GM18507 (cell line): Measurements from ENCODE around the gene SNRNP25.
"Not testable (repeated sequence)": the region's sequence is repeated elsewhere in the genome, so short reads cannot be mapped to it uniquely, and the experiment has no call there.

ENCODE experiments used
- DNase-seq: peaks from one replicate; pipeline ENCODE4 v3.0.0; 2011; ENCODE audit warnings: low read depth; ENCODE audit not compliant: insufficient read length; ENCODE audit errors: extremely low spot score
- FAIRE-seq: peaks from 2 replicates; lab custom pipeline; 2011; peaks lifted over from hg19 to GRCh38; lab: Jason Lieb, UNC

Gene SNRNP25

DNA sequence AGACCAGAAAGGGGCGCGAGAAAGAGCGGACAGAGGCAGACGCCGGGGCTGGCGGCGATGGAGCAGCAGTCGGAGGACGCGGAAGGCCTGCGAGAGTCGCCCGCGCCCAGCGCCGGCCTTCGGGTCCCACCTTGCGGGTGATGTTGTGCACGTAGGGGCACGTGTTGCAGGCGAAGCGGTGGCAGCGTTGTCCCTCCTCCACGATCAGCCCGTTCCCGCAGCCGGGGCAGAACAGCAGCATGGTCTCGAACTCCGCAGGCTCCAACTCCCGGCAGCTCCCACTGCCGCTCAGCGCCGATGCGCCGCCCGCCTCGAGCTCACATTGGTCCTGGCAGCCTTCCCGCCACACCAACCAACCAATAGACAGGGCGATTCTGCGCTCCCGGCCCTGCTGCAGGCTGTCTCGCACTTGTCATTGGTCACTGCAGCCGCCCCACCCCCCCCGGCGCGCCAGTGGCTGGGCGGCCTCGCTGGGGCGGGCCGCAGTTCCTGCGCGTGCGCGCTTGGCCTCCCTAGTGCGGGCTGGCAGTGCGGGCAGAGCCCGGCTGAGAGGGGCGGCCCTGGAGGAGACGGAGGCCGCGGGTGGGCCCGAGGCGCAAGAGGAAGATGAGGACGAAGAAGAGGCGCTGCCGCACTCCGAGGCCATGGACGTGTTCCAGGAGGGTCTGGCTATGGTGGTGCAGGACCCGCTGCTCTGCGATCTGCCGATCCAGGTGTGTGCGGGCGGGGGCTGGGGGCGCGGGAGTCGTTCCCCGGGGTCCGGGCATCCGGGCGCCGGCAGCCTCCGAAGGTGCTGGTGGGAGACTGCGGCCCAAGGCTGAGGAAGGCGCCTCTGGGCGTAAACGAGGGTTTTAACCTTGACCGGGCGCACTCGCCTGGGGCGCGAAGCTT is at the start of gene SNRNP25, which contains the start of gene POLR3K:
SNRNP25 (plus strand) TSS at position 483 of the 891 bp plus-strand sequence; CDS start at position 672, 189 bp downstream.
POLR3K (minus strand) TSS at position 263 of the 891 bp plus-strand sequence; CDS start at position 241, 22 bp downstream.
- DNase-seq (peak; percentile 98), FAIRE-seq (peak; percentile 93)

GRCh38 chr16:9903-10665 is 43.5 kb upstream of the SNRNP25 start:
- no peak for DNase-seq
- FAIRE-seq = no peak

- not testable (repeated sequence) for DNase-seq, FAIRE-seq
Measured at GRCh38 chr16:10772-11171, 42.9 kb upstream of the SNRNP25 start.

GRCh38 chr16:17062-17765 is 36.4 kb upstream of the SNRNP25 start:
- FAIRE-seq, DNase-seq: not testable (repeated sequence)

GRCh38 chr16:20886-21285 is 32.7 kb upstream of the SNRNP25 start:
- FAIRE-seq, DNase-seq: not testable (repeated sequence)

DNA sequence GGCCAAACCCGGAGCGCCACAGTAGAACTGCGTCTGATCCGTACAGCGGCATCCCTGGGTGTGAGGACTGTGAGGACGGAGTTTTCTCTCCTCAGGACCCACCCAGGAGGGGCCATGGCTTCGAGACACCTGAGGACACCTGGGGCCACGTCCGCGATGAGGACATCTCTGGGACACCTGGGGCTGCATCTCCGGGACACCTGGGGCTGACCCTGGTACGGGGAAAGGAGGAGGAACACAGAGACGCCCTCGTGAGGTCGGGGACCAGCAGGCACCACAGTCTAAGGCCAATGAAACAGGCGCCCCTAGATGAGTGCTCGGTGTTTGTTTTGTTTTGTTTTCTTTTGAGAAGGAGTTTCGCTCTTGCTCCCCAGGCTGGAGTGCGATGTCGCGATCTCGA is 29.5 kb upstream of the SNRNP25 start:
- not testable (repeated sequence) for DNase-seq, FAIRE-seq

GRCh38 chr16:25926-26348 is 27.7 kb upstream of the SNRNP25 start:
- DNase-seq = not testable (repeated sequence)
- FAIRE-seq = peak; percentile 85

DNA sequence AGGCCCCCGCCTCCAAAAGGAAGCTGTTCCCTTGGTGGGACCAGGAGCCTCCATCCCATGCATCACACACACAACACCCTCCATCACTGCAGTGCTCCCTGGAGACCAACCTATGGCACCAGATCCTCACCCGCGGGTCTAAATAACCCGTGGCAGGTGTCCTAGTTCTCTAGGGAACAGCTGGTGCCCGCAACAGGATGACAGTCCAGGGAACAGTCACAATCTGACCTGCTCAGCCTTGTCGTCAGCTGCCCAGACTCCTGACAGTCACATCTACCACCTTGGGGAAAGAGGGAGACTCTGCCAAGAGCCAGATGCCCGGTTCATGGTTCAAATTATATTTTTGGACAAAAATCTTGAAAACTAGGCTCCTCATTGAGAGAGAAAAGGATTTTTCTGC is 23.0 kb upstream of the SNRNP25 start:
- not testable (repeated sequence) for FAIRE-seq, DNase-seq

GRCh38 chr16:33154-33876 is 20.3 kb upstream of the SNRNP25 start:
- not testable (repeated sequence) for FAIRE-seq

DNA sequence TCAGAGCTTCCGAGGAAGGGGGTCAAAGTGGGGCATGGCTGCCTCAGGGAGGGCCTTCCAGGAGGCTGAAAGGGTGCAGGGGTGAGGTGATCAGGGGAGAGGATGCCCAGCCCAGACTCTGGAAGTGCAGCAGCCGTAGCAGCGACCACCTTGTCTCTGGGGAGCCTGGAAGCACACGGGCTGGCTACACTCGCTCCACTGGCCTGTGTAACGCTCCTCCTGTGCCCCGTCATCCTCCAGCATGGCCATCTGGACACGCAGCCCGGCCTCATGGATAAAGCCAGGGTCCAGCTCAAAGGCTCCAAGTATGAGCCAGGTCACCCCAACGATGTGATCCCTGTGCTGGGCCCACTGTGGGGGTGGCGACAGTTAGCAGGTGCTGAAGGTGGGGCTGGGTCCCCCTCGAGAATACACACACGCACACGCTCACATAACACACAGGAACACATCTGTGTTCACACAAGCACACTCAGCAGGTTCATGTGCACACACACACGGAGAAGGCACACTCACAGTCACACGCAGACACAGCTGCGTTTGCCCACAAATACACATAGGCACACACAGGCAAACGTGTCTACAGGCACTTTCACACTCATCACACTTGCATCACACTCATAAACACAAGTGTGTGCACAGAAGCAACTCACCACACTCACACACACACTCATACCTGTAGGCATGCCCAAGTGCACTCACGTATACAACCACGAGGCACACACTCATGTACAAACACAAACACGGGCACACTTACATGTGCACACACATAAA is 19.6 kb upstream of the SNRNP25 start:
- FAIRE-seq (no peak), DNase-seq (no peak)

More at GRCh38 chr16:33154-33876, 20.3 kb upstream of the SNRNP25 start:
- DNase-seq = not testable (repeated sequence)

DNA sequence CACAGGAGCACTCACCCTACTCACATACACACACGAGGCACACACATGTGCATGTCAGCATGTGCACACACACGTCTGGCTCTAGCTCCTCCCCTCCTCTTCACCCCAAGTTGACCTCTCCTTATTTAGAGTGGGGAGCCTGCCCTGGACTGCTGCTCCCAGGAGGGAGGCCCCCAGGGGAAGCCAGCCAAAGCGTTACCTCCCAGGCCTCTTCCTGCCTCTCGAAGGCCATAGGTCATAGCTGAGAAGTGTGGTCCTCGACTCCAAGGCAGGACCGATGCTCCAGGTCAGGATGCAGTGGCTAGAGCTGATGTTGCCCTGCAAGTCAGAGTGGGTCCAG is 19.0 kb upstream of the SNRNP25 start:
- no peak for DNase-seq
- no peak for FAIRE-seq

DNA sequence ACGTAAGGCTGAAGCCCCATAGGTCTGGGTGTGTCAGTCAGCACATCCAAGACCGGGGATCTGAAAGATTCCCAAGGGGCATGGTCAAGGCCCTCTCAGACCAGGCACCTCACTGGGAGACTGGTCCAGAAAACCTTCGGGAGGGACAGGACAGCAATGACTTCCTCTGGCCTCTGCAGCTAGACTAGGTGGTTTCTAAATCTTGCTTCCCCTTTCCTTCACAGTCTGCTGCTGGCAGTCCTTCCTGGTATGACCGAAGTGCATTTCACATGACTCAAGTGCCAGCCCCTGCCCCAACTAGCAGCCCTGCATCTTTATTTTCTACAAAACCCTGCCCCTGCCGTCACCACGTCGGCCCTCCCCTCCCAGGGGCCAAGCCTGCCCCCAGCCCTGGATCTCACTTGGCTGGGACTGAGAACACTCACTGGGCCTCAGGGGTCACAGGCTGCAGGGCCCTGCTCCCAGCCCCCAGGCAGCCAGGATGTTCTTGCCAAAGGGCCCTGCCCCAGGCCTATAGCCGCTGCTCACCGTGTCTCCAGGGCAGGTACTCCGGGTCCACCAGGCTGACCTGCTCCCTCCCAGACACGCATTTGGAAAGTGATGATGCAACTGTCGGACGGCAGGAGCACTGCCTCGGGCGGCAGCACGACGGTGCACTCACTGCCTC is 18.5 kb upstream of the SNRNP25 start:
- FAIRE-seq (peak; percentile 87), DNase-seq (no peak)

GRCh38 chr16:35678-36305 is 17.8 kb upstream of the SNRNP25 start:
- DNase-seq = no peak
- no peak for FAIRE-seq

- FAIRE-seq (no peak), DNase-seq (no peak)
Measured at GRCh38 chr16:36336-36984, 17.2 kb upstream of the SNRNP25 start.

DNA sequence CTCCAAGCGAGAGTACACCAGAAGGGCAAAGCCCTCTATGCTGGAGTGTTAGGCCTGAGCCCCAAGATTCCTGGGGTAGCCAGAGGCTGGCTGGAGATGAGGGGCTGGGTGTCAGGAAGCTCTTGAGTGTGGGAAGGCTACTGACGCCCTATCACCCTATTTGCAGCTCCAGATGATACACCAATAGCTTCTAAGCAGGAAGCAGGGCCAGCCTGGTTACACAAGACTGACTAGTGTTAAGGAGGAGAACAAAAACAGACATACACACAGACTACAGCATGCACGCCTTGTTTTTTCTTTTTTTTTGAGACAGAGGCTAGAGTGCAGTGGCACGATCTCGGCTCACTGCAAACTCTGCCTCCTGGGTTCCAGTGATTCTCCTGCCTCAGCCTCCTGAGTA is 16.1 kb upstream of the SNRNP25 start:
- no peak for FAIRE-seq

GRCh38 chr16:38206-38605 is 15.4 kb upstream of the SNRNP25 start:
- FAIRE-seq = not testable (repeated sequence)

More for the DNA sequence above, 16.1 kb upstream of the SNRNP25 start:
- no peak for DNase-seq

More at GRCh38 chr16:38206-38605, 15.4 kb upstream of the SNRNP25 start:
- DNase-seq = not testable (repeated sequence)
